Fibroblast of pulmonary artery (primary cell): ENCODE results near the gene TRAF2.
"Not testable (repeated sequence)": the region's sequence is repeated elsewhere in the genome, so short reads cannot be mapped to it uniquely, and the experiment has no call there.

Experiments
- DNase-seq: peaks from one replicate; pipeline ENCODE4 v3.0.0-alpha.2; 2010; ENCODE audit warnings: low read depth
- H3K4me3 ChIP-seq: replicated peaks from 2 replicates; pipeline ENCODE4 v1.5.1; 2011; ENCODE audit warnings: low read depth, mild to moderate bottlenecking, control low read depth, low read length, moderate library complexity
- CTCF ChIP-seq: IDR thresholded peaks from 2 replicates; pipeline ENCODE4 v1.5.1; 2011; ENCODE audit warnings: mild to moderate bottlenecking, control low read depth, low read length, inconsistent platforms; ENCODE audit errors: missing control alignments

TRAF2 gene

GRCh38 chr9:136862849-136863622 lies 23.3 kb upstream of the TRAF2 start:
- no peak for DNase-seq
- H3K4me3 ChIP-seq: no peak overlapping the region

GRCh38 chr9:136863623-136864273 lies 22.6 kb upstream of the TRAF2 start:
- no peak for DNase-seq
- no peak overlapping the region for H3K4me3 ChIP-seq
- TF ChIP-seq CTCF: no peak

More at GRCh38 chr9:136862849-136863622, 23.3 kb upstream of the TRAF2 start:
- TF ChIP-seq CTCF: no peak

- no peak for TF ChIP-seq CTCF
- peak overlapping the region; percentile 75 for H3K4me3 ChIP-seq
- DNase-seq: no peak
Measured at GRCh38 chr9:136865041-136865767, 21.1 kb upstream of the TRAF2 start.

- DNase-seq: no peak
- peak overlapping the region; percentile 75 for H3K4me3 ChIP-seq
- TF ChIP-seq CTCF: no peak
Measured at GRCh38 chr9:136865768-136866103, 20.6 kb upstream of the TRAF2 start.

- DNase-seq: not testable (repeated sequence)
- peak overlapping the region; percentile 75 for H3K4me3 ChIP-seq
Measured at GRCh38 chr9:136866898-136867421, 19.4 kb upstream of the TRAF2 start.

GRCh38 chr9:136867480-136867879 lies 18.8 kb upstream of the TRAF2 start:
- no peak for DNase-seq
- no peak overlapping the region for H3K4me3 ChIP-seq
- no peak for TF ChIP-seq CTCF

- no peak for TF ChIP-seq CTCF
- no peak overlapping the region for H3K4me3 ChIP-seq
- no peak for DNase-seq
Measured at GRCh38 chr9:136867917-136868316, 18.4 kb upstream of the TRAF2 start.
